CD8-positive, alpha-beta memory T cell (primary cell): ENCODE results near the gene FSTL1. TPM values are rescaled to one million over a fixed set of nuclear protein-coding genes. Genes with fewer than 3 reads are reported as not detected.

Experiments used
- CTCF ChIA-PET: fragments of 350-600 bp; sonication (Branson Sonifier 250); formaldehyde crosslinking; loops from one replicate; lab custom pipeline; 2021; ENCODE audit warnings: antibody characterized with exemption; lab: Charles Lee
- POLR2A ChIA-PET: fragments of 350-600 bp; sonication (Branson Sonifier 250); formaldehyde crosslinking; loops from one replicate; lab custom pipeline; 2021; ENCODE audit warnings: antibody characterized with exemption; lab: Charles Lee
- DNase-seq, 5 donors: peaks; one replicate each; pipeline versions ENCODE4 v3.0.0 to v3.0.0-alpha.2; 2020 to 2022; ENCODE audit warnings: mixed read lengths in 1 of 5
- H3K27ac ChIP-seq: one replicate; pipeline ENCODE4 v1.7.0; 2013; ENCODE audit warnings: low read depth, mild to moderate bottlenecking, low read length, moderate library complexity
- H3K27me3 ChIP-seq: 2 replicates; pipeline ENCODE4 v1.7.0; 2013; ENCODE audit warnings: low read length, mild to moderate bottlenecking; ENCODE audit not compliant: insufficient read depth, poor library complexity, severe bottlenecking
- H3K36me3 ChIP-seq: 2 replicates; pipeline ENCODE4 v1.7.0; 2013; ENCODE audit warnings: mild to moderate bottlenecking, low read length, moderate library complexity; ENCODE audit not compliant: insufficient read depth
- H3K4me1 ChIP-seq: 2 replicates; pipeline ENCODE4 v1.7.0; 2013; ENCODE audit warnings: mild to moderate bottlenecking, low read length, moderate library complexity; ENCODE audit not compliant: insufficient read depth
- H3K4me3 ChIP-seq: 2 replicates; pipeline ENCODE4 v1.7.0; 2013; ENCODE audit warnings: mild to moderate bottlenecking, low read length
- H3K9me3 ChIP-seq: 2 replicates; pipeline ENCODE4 v1.7.0; 2013; ENCODE audit warnings: mild to moderate bottlenecking, low read length
- H3K27ac Mint-ChIP-seq, 8 donors: one replicate each; pipeline ENCODE4 v1.8.0; 2020 to 2021; ENCODE audit warnings: mixed read lengths in 8 of 8, mild to moderate bottlenecking in 6 of 8, inconsistent platforms in 3 of 8, moderate library complexity in 3 of 8
- H3K27me3 Mint-ChIP-seq, 2 donors: one replicate each; pipeline ENCODE4 v1.8.0; 2020 to 2021; ENCODE audit warnings: mixed read lengths in 2 of 2, mild to moderate bottlenecking in 1 of 2, moderate library complexity in 1 of 2
- H3K36me3 Mint-ChIP-seq, 3 donors: one replicate each; pipeline ENCODE4 v1.8.0; 2020 to 2021; ENCODE audit warnings: mixed read lengths in 3 of 3, inconsistent platforms in 1 of 3, mild to moderate bottlenecking in 1 of 3
- H3K4me1 Mint-ChIP-seq, 3 donors: one replicate each; pipeline ENCODE4 v1.8.0; 2020 to 2021; ENCODE audit warnings: mixed read lengths in 3 of 3, inconsistent platforms in 1 of 3, mild to moderate bottlenecking in 1 of 3
- H3K4me3 Mint-ChIP-seq, 7 donors: one replicate each; pipeline ENCODE4 v1.8.0; 2020 to 2021; ENCODE audit warnings: mixed read lengths in 7 of 7, mild to moderate bottlenecking in 6 of 7, moderate library complexity in 4 of 7, inconsistent platforms in 2 of 7
- H3K9me3 Mint-ChIP-seq, 5 donors: one replicate each; pipeline ENCODE4 v1.8.0; 2020 to 2022; ENCODE audit warnings: mixed read lengths in 5 of 5, mild to moderate bottlenecking in 3 of 5, moderate library complexity in 2 of 5, inconsistent platforms in 1 of 5
- polyA plus RNA-seq: library from polyadenylated mRNA; unstranded; fragments of 300-500 nt; fragmentation: Illumina TruSeq; gene quantifications from one replicate; pipeline ENCODE4 v1.2.3, GENCODE V29; 2021
- total RNA-seq, 2 experiments: library from RNA; stranded (reverse); gene quantifications; one replicate each; pipeline ENCODE4 v1.2.3, GENCODE V29; 2021

The FSTL1 gene
- total and polyA plus RNA-seq, 3 experiments from 2014 or later, result 0.09 to 0.53 TPM; not detected in 1

DNA sequence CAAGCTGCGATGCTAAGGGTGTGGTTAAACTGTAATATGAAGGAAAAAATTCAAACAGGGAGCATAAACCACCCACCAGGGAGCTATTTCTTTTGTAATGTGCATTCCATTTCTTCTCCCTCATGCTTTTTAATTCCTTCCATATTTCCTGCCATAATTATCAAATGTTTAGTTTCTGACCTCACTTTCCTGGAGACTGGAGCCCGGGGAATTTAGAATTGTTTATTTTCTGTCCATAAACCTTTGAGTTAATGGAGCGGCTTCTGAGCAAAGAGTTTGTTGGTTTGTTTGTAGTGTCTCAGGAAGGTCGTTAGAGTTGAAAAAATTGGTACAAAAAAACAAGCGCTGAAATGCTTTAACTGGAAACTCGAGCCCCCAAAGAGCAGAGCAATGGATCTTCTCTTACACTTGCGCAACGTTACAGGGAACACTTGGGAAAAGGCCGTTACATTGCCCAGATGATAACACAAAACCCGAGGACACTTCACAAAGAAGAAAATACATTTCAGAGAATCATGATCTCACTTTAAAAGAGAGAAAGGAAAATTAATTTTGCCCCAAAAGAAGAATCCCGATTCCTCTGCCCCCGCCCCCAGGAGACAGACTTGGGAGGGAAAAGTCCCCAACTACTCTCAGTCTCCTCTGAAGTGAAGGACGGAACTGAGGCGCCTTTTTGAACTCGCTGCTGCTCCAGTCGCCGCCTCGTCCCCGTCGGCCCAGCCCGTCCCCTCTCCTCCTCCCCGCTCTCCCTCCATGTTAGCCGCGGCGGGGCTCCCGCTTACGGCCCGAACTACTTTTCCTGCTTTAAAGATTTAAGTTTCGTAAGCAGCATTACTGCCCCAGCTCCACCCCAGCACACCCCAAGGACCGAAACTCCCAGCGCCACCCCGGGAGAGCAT lies 842 bp downstream of the FSTL1 start:
- ChIA-PET CTCF (no interaction called here), POLR2A (no interaction called here)
- peaks cover 0 to 5% (median 0%) of the 10 kb centered on the region in 5 donors for H3K9me3 Mint-ChIP-seq
- Histone ChIP-seq H3K27ac (no peak overlapping the region), H3K9me3 (no peaks in the 10 kb centered on the region), H3K4me3 (no peak overlapping the region), H3K36me3 (no peaks in the 10 kb centered on the region), H3K4me1 (no peaks in the 10 kb centered on the region), H3K27me3 (peaks cover 7% of the 10 kb centered on the region)
- peak overlapping the region; percentile 59 to 84 (median 79) for H3K4me3 Mint-ChIP-seq
- no peak for DNase-seq
- H3K27me3 Mint-ChIP-seq, result peaks cover 21 to 73% of the 10 kb centered on the region in 2 donors
- H3K4me1 Mint-ChIP-seq, result peaks cover 10 to 18% (median 15%) of the 10 kb centered on the region in 3 donors
- H3K27ac Mint-ChIP-seq, result peak overlapping the region in 2 of 8 donors; percentile 9 to 66
- peaks cover 0 to 4% (median 0%) of the 10 kb centered on the region in 3 donors for H3K36me3 Mint-ChIP-seq

DNA sequence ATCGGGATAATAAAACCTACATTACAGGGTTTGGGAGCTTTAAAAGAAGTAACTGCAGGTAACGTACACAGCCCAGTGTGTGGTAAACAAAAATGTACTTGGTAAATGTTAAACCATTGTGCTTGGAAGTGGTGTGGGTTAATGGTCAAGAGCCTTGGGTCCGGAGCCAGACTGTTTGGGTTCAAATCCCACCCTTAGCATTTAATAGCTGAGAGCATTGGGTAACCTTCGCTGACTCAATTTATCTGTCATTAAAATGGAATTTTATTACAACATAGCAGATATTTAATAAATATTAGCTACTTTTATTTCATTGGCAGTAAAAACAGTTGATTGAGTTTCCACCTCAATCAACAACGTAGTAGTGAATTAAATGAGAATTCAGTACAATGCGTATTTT lies 1.5 kb downstream of the FSTL1 start:
- Histone ChIP-seq H3K36me3 (no peaks in the 10 kb centered on the region), H3K27me3 (peaks cover 7% of the 10 kb centered on the region), H3K4me1 (no peaks in the 10 kb centered on the region), H3K4me3 (no peak overlapping the region), H3K27ac (no peak overlapping the region), H3K9me3 (no peaks in the 10 kb centered on the region)
- peaks cover 0 to 4% (median 0%) of the 10 kb centered on the region in 3 donors for H3K36me3 Mint-ChIP-seq
- ChIA-PET CTCF (no interaction called here), POLR2A (no interaction called here)
- peaks cover 0 to 5% (median 0%) of the 10 kb centered on the region in 5 donors for H3K9me3 Mint-ChIP-seq
- peaks cover 10 to 18% (median 15%) of the 10 kb centered on the region in 3 donors for H3K4me1 Mint-ChIP-seq
- H3K27ac Mint-ChIP-seq, result no peak overlapping the region
- H3K4me3 Mint-ChIP-seq, result peak overlapping the region in 2 of 7 donors; percentile 68 to 79
- DNase-seq, result no peak
- peaks cover 21 to 71% of the 10 kb centered on the region in 2 donors for H3K27me3 Mint-ChIP-seq

DNA sequence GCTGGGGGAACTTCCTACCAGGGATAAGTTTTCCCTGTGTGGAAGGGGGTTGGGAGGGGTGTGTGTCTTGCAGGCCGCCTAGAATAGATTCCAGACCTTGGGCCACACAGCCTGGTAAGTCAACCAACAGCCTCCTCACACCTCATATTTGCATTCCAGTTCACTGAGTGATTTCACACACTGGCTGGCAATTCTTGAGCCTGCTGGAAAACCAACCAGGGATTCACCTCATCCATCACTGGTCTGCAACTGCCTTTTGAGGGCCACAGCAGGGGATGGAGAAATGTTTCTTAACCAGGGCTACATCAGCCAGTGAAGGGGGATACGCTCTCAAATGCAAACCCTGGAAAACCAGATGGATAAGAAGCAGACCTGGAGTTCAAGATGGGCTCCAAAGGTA lies 2.0 kb downstream of the FSTL1 start:
- DNase-seq, result no peak

DNA sequence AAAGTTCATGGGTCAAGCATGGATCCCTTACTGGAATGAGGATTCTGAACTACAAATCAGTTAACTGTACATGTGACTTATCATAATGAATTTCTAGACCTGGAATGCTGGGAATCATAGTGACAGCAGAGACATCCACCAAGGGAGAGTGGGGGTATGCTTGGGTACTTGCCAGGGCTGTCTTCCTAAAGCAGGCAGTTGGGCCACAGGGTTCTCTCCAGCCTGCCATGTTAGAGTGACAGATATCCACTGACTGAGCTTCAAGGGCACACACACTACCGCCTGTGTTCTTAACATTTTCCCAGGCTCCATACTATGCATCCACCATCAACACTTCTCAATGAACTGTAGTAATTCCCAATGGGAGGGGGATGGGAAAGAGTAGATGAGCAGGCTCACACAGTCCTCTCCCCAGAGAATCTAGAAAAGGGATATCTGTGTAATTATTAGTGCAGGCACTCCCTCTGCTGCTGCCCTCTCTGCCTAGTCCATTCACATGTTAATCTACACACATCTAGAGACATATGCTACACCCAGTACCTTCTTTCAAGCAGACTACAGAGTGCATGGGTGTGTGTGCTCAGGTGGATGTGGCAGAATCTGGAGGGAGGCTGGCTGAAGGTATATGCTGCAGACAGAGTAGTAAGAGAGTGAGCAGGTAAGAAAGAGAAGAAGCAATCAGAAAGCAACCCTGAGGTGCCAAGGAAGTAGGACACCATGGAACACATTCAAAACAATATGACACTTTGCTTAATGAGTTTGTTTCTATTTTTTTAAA lies 3.7 kb downstream of the FSTL1 start:
- no peak overlapping the region for H3K4me3 Mint-ChIP-seq
- Histone ChIP-seq H3K27ac (no peak overlapping the region), H3K27me3 (peaks cover 7% of the 10 kb centered on the region), H3K9me3 (no peaks in the 10 kb centered on the region), H3K4me3 (no peak overlapping the region), H3K4me1 (no peaks in the 10 kb centered on the region), H3K36me3 (no peaks in the 10 kb centered on the region)
- POLR2A ChIA-PET, result no interaction called here
- peaks cover 10 to 16% (median 13%) of the 10 kb centered on the region in 3 donors for H3K4me1 Mint-ChIP-seq
- CTCF ChIA-PET, result no interaction called here
- no peak overlapping the region for H3K27ac Mint-ChIP-seq
- H3K27me3 Mint-ChIP-seq, result peaks cover 16 to 56% of the 10 kb centered on the region in 2 donors
- no peaks in the 10 kb centered on the region for H3K9me3 Mint-ChIP-seq
- no peak for DNase-seq
- peaks cover 0 to 4% (median 0%) of the 10 kb centered on the region in 3 donors for H3K36me3 Mint-ChIP-seq

More for the DNA sequence above, 2.0 kb downstream of the FSTL1 start:
- Mint-ChIP-seq H3K4me3 (no peak overlapping the region), H3K36me3 (peaks cover 0 to 4% (median 0%) of the 10 kb centered on the region in 3 donors), H3K27ac (no peak overlapping the region), H3K27me3 (peaks cover 21 to 68% of the 10 kb centered on the region in 2 donors), H3K4me1 (peaks cover 10 to 18% (median 15%) of the 10 kb centered on the region in 3 donors), H3K9me3 (peaks cover 0 to 1% (median 0%) of the 10 kb centered on the region in 5 donors)
- Histone ChIP-seq H3K9me3 (no peaks in the 10 kb centered on the region), H3K4me3 (no peak overlapping the region), H3K27ac (no peak overlapping the region), H3K36me3 (no peaks in the 10 kb centered on the region), H3K27me3 (peaks cover 7% of the 10 kb centered on the region), H3K4me1 (no peaks in the 10 kb centered on the region)
- ChIA-PET POLR2A (no interaction called here), CTCF (no interaction called here)

DNA sequence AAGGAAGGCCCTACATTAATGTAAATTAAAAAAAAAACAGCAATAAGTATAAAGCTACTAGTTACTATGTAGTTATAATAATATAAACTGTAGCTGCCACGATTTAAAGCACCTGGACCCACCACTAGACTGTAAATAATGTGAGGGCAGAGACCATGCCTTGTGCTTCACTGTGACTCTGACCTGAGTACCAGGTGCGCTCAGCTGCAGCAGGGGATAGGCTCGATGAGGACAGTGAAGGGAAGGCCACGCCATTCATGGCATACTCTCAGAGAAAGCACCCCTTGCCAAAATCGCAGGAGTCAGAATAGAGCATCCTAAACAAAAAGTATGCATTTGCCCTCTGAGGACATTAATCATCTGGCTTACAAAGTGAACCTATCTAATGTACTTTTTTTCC lies 5.1 kb downstream of the FSTL1 start:
- DNase-seq, result no peak
- Histone ChIP-seq H3K4me1 (no peaks in the 10 kb centered on the region), H3K9me3 (no peaks in the 10 kb centered on the region), H3K36me3 (no peaks in the 10 kb centered on the region), H3K27me3 (peaks cover 7% of the 10 kb centered on the region), H3K4me3 (no peak overlapping the region), H3K27ac (no peak overlapping the region)
- Mint-ChIP-seq H3K9me3 (no peaks in the 10 kb centered on the region), H3K36me3 (peaks cover 0 to 2% (median 0%) of the 10 kb centered on the region in 3 donors), H3K27me3 (peaks cover 10 to 55% of the 10 kb centered on the region in 2 donors), H3K27ac (no peak overlapping the region), H3K4me1 (peaks cover 5 to 10% (median 8%) of the 10 kb centered on the region in 3 donors), H3K4me3 (no peak overlapping the region)
- ChIA-PET POLR2A (no interaction called here), CTCF (no interaction called here)

DNA sequence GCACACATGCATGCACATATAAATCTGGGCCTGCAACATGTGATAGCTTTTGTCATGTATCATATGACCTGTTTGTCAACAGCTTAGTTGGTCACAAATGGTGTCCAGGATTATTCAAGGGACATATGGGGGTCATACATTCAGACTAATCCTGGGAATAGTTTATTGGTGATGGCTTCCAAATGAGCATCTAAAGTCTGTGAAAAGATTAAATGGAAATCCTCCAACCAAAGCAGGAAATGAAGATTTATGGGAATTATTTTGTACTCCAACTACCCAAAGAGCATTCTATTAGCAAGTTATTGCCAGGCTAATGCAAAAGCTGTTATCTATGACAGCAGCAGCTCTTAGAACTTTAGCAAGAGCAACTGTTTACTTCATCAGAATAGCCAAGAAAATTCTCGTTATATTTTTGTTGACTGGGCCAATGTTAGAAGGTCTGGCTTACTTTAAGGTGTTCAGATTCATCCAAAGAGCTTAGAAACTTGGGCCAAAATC lies 7.1 kb downstream of the FSTL1 start:
- H3K27ac Mint-ChIP-seq, result no peak overlapping the region
- no peaks in the 10 kb centered on the region for H3K27me3 ChIP-seq
- H3K9me3 Mint-ChIP-seq, result no peaks in the 10 kb centered on the region
- H3K36me3 Mint-ChIP-seq, result peaks cover 0 to 2% (median 0%) of the 10 kb centered on the region in 3 donors
- ChIA-PET POLR2A (no interaction called here), CTCF (no interaction called here)
- DNase-seq, result no peak
- no peak overlapping the region for H3K27ac ChIP-seq
- H3K4me1 Mint-ChIP-seq, result no peaks in the 10 kb centered on the region
- no peaks in the 10 kb centered on the region for H3K36me3 ChIP-seq
- no peaks in the 10 kb centered on the region for H3K9me3 ChIP-seq
- H3K4me1 ChIP-seq, result no peaks in the 10 kb centered on the region
- H3K4me3 Mint-ChIP-seq, result no peak overlapping the region
- no peak overlapping the region for H3K4me3 ChIP-seq
- H3K27me3 Mint-ChIP-seq, result peaks cover 7 to 41% of the 10 kb centered on the region in 2 donors

DNA sequence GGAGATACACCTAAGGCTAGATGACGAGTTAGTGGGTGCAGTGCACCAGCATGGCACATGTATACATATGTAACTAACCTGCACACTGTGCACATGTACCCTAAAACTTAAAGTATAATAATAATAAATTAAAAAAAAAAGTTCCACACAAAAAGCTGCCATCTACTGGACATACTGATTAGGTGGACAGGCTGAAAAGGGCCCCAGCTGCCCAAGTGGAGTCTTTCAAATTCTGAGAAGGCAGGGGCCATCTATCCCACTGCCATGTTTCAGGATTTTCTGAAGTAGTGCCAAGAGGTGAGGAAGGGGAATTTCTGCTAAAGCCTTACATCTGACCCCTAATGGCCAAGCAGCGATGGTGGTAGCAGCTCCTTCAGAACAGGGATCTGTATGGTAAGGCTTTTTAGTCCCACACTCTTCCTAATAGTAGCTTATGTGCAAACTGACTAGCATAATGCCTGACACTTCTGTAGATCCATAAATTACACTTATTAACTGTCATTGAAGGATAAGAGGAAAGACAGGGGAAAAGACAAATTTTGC lies 7.7 kb downstream of the FSTL1 start:
- Histone ChIP-seq H3K27ac (no peak overlapping the region), H3K27me3 (no peaks in the 10 kb centered on the region), H3K9me3 (no peaks in the 10 kb centered on the region), H3K4me3 (no peak overlapping the region), H3K4me1 (no peaks in the 10 kb centered on the region), H3K36me3 (no peaks in the 10 kb centered on the region)
- ChIA-PET POLR2A (no interaction called here), CTCF (no interaction called here)
- Mint-ChIP-seq H3K36me3 (peaks cover 0 to 2% (median 0%) of the 10 kb centered on the region in 3 donors), H3K4me1 (no peaks in the 10 kb centered on the region), H3K27ac (no peak overlapping the region), H3K4me3 (no peak overlapping the region), H3K9me3 (no peaks in the 10 kb centered on the region), H3K27me3 (peaks cover 7 to 36% of the 10 kb centered on the region in 2 donors)
- DNase-seq, result no peak
